ENCODE measurements around the gene POLG. TPM values are rescaled to one million over a fixed set of nuclear protein-coding genes. Genes with fewer than 3 reads are reported as not detected.

The POLG gene
- total RNA-seq, 1 experiment from 2014 or later: 60.3 TPM

- no peaks in the 10 kb centered on the region for H3K9me3 ChIP-seq (ENCODE audit: control insufficient read depth, low read depth, low read length)
- H2BK20ac ChIP-seq (ENCODE audit: low read depth, low read length, poor library complexity, severe bottlenecking): no peak overlapping the region
- no peak overlapping the region for H4K91ac ChIP-seq (ENCODE audit: insufficient read length, low read depth, low read length)
- no peak overlapping the region for H3K56ac ChIP-seq (ENCODE audit: insufficient read length, low read depth, low read length)
- no peak overlapping the region for H3K23ac ChIP-seq (ENCODE audit: insufficient read length, low read depth, low read length)
- no peaks in the 10 kb centered on the region for H3K27me3 Mint-ChIP-seq (ENCODE audit: low read depth)
- H3K79me2 ChIP-seq (ENCODE audit: insufficient read depth, low read length): no peaks in the 10 kb centered on the region
- H3T11ph ChIP-seq (ENCODE audit: low read length): no peak overlapping the region
- no peak overlapping the region for H3K4ac ChIP-seq (ENCODE audit: low read depth, low read length)
- no peak for DNase-seq
- H2BK15ac ChIP-seq (ENCODE audit: low read depth, low read length): no peak overlapping the region
- H3K27ac ChIP-seq (ENCODE audit: insufficient read length, low read depth, low read length): no peak overlapping the region
- no peaks in the 10 kb centered on the region for H3K27me3 ChIP-seq (ENCODE audit: insufficient read depth, low read length)
- H3K36me3 Mint-ChIP-seq (ENCODE audit: insufficient read depth in 1 of 3, low read depth in 3 of 3): peaks cover 73 to 97% (median 97%) of the 10 kb centered on the region in 3 experiments; a peak in 6 of 7 replicates
- H3K14ac ChIP-seq (ENCODE audit: insufficient read depth, low read length): no peak overlapping the region
- H2BK5ac ChIP-seq (ENCODE audit: insufficient read length, low read length): no peak overlapping the region
- no peak for TF ChIP-seq CTCF (conservative IDR thresholded peaks at IDR 0.05)
- H3K27ac Mint-ChIP-seq: peak overlapping the region in 1 of 3 experiments; percentile 60; a peak in 1 of 7 replicates
- no peaks in the 10 kb centered on the region for H3K4me1 ChIP-seq (ENCODE audit: insufficient read depth, low read length)
- no peak overlapping the region for H4K5ac ChIP-seq (ENCODE audit: insufficient read length, low read depth, low read length)
- no peaks in the 10 kb centered on the region for H3K79me1 ChIP-seq (ENCODE audit: insufficient read depth, low read depth, low read length, poor library complexity, severe bottlenecking)
- no peaks in the 10 kb centered on the region for H3K9me3 Mint-ChIP-seq
- no peaks in the 10 kb centered on the region for H4K20me1 ChIP-seq (ENCODE audit: control insufficient read depth, insufficient read depth, insufficient read length)
- H3K4me3 Mint-ChIP-seq: no peak overlapping the region
- no peak overlapping the region for H3K18ac ChIP-seq (ENCODE audit: insufficient read length, low read depth, low read length)
- no peak overlapping the region for H3K9ac ChIP-seq (ENCODE audit: extremely low read depth, insufficient read length, low read length)
- H2BK12ac ChIP-seq (ENCODE audit: insufficient read length, low read depth, low read length): no peak overlapping the region
- H2AFZ ChIP-seq (ENCODE audit: low read length): no peak overlapping the region
- no peak overlapping the region for H2AK5ac ChIP-seq (ENCODE audit: insufficient read length, low read length)
- H3K23me2 ChIP-seq (ENCODE audit: insufficient read length, low read depth, low read length, poor library complexity, severe bottlenecking): no peaks in the 10 kb centered on the region
- WGBS (ENCODE audit: extremely low coverage, insufficient read length, low lambda C conversion rate): no CpG with 5 or more reads among the region's 6 CpGs
- H3K4me2 ChIP-seq (ENCODE audit: insufficient read depth, insufficient read length, low read length): no peak overlapping the region
- H4K8ac ChIP-seq (replicated peaks; ENCODE audit: insufficient read length, low read depth, low read length): no peak overlapping the region
- no peak overlapping the region for H2BK120ac ChIP-seq (ENCODE audit: low read depth, low read length, poor library complexity, severe bottlenecking)
- H3K4me1 Mint-ChIP-seq: peaks cover 9 to 10% of the 10 kb centered on the region in 2 experiments
Observed at GRCh38 chr15:89327113-89327512, 7.5 kb downstream of the POLG start.
